ENCODE data around the gene MYO3B. TPM values are rescaled to one million over a fixed set of nuclear protein-coding genes. Genes with fewer than 3 reads are reported as not detected.

The MYO3B gene
- total RNA-seq, 1 donor from 2014 or later = not detected

DNA sequence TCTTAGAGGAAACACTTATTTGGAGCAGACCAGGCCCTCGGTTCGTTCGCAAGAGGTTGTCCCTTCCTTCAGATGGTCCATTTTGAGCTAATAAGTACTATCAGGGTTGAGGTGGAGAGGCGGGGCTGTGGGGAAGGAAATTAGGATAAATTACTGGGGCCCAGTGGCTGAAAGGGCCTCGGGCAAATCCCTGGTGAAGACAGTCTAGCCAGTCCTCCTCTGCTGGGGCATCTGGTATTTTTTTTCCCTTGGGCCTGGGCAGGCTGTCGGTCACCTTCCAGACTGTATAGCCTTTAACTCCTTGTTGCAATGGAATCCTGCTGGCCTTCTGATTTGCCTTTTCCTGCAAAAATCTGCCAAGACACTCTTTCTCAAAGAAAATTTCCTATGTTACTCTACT, 1.7 kb upstream of the MYO3B start:
- intact Hi-C loops (cut with micrococcal nuclease) = no loop called here
- CTCF ChIA-PET = no interaction called here
- Mint-ChIP-seq H3K9me3 (no peaks in the 10 kb centered on the region), H3K27ac (no peak overlapping the region), H3K4me1 (no peaks in the 10 kb centered on the region), H3K4me3 (no peak overlapping the region), H3K27me3 (no peaks in the 10 kb centered on the region), H3K36me3 (ENCODE audit: low read depth) (no peaks in the 10 kb centered on the region)
- POLR2A ChIA-PET = no interaction called here
- no peak for ATAC-seq (ENCODE audit: low read depth)
- no peak for DNase-seq
- TF ChIP-seq, protein P1, sequence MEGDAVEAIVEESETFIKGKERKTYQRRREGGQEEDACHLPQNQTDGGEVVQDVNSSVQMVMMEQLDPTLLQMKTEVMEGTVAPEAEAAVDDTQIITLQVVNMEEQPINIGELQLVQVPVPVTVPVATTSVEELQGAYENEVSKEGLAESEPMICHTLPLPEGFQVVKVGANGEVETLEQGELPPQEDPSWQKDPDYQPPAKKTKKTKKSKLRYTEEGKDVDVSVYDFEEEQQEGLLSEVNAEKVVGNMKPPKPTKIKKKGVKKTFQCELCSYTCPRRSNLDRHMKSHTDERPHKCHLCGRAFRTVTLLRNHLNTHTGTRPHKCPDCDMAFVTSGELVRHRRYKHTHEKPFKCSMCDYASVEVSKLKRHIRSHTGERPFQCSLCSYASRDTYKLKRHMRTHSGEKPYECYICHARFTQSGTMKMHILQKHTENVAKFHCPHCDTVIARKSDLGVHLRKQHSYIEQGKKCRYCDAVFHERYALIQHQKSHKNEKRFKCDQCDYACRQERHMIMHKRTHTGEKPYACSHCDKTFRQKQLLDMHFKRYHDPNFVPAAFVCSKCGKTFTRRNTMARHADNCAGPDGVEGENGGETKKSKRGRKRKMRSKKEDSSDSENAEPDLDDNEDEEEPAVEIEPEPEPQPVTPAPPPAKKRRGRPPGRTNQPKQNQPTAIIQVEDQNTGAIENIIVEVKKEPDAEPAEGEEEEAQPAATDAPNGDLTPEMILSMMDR (IDR thresholded peaks at IDR 0.05) = no peak

DNA sequence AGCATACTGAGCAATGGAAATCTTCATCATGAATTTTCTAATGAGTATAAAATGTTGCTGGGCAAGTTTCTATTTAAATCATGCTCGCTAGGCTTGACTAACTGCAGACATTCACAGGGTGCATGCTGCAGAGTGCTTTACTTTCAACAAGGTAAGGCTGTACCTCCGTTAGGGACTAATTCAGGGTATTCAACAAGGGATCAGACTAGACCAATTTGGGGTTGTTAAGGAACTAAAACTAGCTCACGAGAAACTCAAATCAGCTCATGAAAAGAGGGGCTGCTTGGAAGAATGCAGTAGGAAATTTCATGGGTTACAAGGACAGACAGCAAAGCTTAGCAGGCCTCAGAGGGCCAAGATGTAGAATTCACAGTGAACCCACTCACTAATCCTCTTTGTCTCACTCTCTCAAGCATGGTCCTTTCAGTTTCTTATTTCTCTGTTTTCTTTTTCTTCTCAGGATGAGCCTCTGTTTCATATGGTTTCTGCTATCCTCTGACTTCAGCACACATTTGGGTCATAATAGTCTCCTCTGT, 2.2 kb downstream of the MYO3B start:
- Mint-ChIP-seq H3K9me3 (no peaks in the 10 kb centered on the region), H3K27me3 (no peaks in the 10 kb centered on the region), H3K4me1 (no peaks in the 10 kb centered on the region), H3K27ac (no peak overlapping the region), H3K36me3 (ENCODE audit: low read depth) (no peaks in the 10 kb centered on the region), H3K4me3 (no peak overlapping the region)
- TF ChIP-seq, protein P1 (IDR thresholded peaks at IDR 0.05) = no peak
- DNase-seq = no peak
- intact Hi-C loops (cut with micrococcal nuclease) = no loop called here
- POLR2A ChIA-PET = no interaction called here
- no peak for ATAC-seq (ENCODE audit: low read depth)
- CTCF ChIA-PET = no interaction called here

DNA sequence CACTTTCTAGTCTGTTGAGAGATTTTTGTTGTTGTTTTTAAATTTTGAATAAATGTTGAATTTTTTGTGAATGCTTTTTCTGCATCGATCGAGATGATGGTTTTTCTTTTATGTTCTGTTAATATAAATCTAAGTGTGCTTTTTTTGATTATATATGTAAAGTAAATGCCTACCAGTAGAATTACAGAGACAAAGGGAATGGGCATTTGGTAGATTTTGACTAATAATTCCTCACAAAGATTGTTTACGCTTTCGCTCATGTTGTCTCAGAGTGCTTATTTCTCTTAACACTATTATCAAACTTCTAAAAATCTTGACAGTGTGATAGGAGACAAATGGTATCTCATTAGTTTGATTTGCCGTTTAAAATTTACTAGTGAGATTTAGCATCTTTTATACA, 3.7 kb downstream of the MYO3B start:
- H3K4me3 Mint-ChIP-seq = no peak overlapping the region
- ATAC-seq (ENCODE audit: low read depth) = no peak
- DNase-seq = no peak
- intact Hi-C loops (cut with micrococcal nuclease) = no loop called here
- H3K9me3 Mint-ChIP-seq = peaks cover 7% of the 10 kb centered on the region
- no peaks in the 10 kb centered on the region for H3K36me3 Mint-ChIP-seq (ENCODE audit: low read depth)
- TF ChIP-seq, protein P1 (IDR thresholded peaks at IDR 0.05) = no peak
- POLR2A ChIA-PET = no interaction called here
- no peak overlapping the region for H3K27ac Mint-ChIP-seq
- H3K27me3 Mint-ChIP-seq = no peaks in the 10 kb centered on the region
- CTCF ChIA-PET = no interaction called here
- H3K4me1 Mint-ChIP-seq = no peaks in the 10 kb centered on the region

DNA sequence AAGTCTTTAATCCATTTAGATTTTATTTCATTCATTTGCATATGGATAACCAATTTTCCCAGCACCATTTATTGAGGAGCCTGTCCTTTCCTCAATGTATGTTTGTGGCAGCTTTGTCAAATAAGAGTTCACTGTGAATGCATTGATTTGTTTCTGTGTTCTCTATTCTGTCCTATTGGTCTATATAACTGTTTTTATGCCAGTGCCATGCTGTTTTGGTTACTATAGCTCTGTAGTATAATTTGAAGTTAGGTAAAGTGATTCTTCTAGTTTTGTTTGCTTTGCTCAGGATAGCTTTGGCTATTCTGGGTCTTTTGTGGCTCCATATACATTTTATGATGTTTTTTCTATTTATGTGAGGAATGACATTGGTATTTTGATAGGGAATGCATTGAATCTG, 7.4 kb downstream of the MYO3B start:
- DNase-seq (no peak), ATAC-seq (ENCODE audit: low read depth) (no peak)
- CTCF ChIA-PET = no interaction called here
- H3K4me3 Mint-ChIP-seq = no peak overlapping the region
- H3K27me3 Mint-ChIP-seq = no peaks in the 10 kb centered on the region
- H3K4me1 Mint-ChIP-seq = no peaks in the 10 kb centered on the region
- no peak overlapping the region for H3K27ac Mint-ChIP-seq
- no peaks in the 10 kb centered on the region for H3K36me3 Mint-ChIP-seq (ENCODE audit: low read depth)
- intact Hi-C loops (cut with micrococcal nuclease) = no loop called here
- H3K9me3 Mint-ChIP-seq = peaks cover 23% of the 10 kb centered on the region
- POLR2A ChIA-PET = no interaction called here
- TF ChIP-seq, protein P1 (IDR thresholded peaks at IDR 0.05) = no peak

DNA sequence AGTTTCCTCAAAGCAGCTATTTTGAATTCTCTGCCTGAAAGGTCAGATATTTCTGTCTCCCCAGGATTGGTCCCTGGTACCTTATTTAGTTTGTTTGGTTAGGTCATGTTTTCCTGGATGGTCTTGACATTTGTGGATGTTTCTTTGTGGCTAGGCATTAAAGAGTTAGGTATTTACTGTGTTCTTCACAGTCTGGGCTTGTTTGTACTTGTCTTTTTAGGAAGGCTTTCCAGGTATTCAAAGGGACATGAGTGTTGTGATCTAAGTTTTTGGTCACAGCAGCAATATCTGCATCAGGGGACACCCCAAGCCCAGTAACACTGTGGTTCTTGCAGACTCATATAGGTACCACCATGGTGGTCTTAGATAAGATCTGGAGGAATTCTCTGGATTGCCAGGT, 11.8 kb downstream of the MYO3B start:
- no peak overlapping the region for H3K4me3 Mint-ChIP-seq
- ChIA-PET CTCF (no interaction called here), POLR2A (no interaction called here)
- DNase-seq (no peak), ATAC-seq (ENCODE audit: low read depth) (no peak)
- TF ChIP-seq, protein P1 (IDR thresholded peaks at IDR 0.05) = no peak
- H3K27ac Mint-ChIP-seq = no peak overlapping the region
- no peaks in the 10 kb centered on the region for H3K4me1 Mint-ChIP-seq
- peaks cover 25% of the 10 kb centered on the region for H3K9me3 Mint-ChIP-seq
- intact Hi-C loops (cut with micrococcal nuclease) = no loop called here
- H3K27me3 Mint-ChIP-seq = peaks cover 2% of the 10 kb centered on the region
- H3K36me3 Mint-ChIP-seq (ENCODE audit: low read depth) = no peaks in the 10 kb centered on the region

Data from activated B cell treated with CpG ODN at 0.5 μM for 24 hours (primary cell).